ENCODE measurements around the gene JMJD8.
A peak's percentile ranks its signal among the peaks of the same experiment; 100 is the strongest.

JMJD8 gene

GRCh38 chr16:674968-675883, 8.9 kb downstream of the JMJD8 start, which contains the start of gene RHBDL1:
Gene RHBDL1, plus strand, starts transcription at chr16:675671. Its CDS starts 120 bp downstream, at chr16:675791.
- DNase-seq, result no peak

GRCh38 chr16:674214-674881, 9.8 kb downstream of the JMJD8 start:
- DNase-seq, result no peak

GRCh38 chr16:673399-673991, 10.6 kb downstream of the JMJD8 start:
- DNase-seq, result no peak

GRCh38 chr16:672851-673250, 11.3 kb downstream of the JMJD8 start:
- no peak for DNase-seq

GRCh38 chr16:672371-672770, 11.8 kb downstream of the JMJD8 start:
- DNase-seq, result no peak

- no peak for DNase-seq
These were observed 12.6 kb downstream of the JMJD8 start for GRCh38 chr16:671353-672131.

GRCh38 chr16:670485-671352, 13.4 kb downstream of the JMJD8 start:
- DNase-seq, result no peak

GRCh38 chr16:669666-670065, 14.5 kb downstream of the JMJD8 start:
- no peak for DNase-seq

GRCh38 chr16:668519-669171, 15.5 kb downstream of the JMJD8 start:
- DNase-seq, result no peak

- peak; percentile 88 to 95 for DNase-seq
These were observed 16.2 kb downstream of the JMJD8 start, which contains the start of gene RHOT2 for GRCh38 chr16:667780-668518. Gene RHOT2, plus strand, starts transcription at chr16:668132. Its CDS starts 68 bp downstream, at chr16:668200.

GRCh38 chr16:667113-667779, 16.9 kb downstream of the JMJD8 start:
- DNase-seq, result no peak

GRCh38 chr16:666572-666971, 17.6 kb downstream of the JMJD8 start:
- no peak for DNase-seq

- DNase-seq, result no peak
These were observed 21.5 kb downstream of the JMJD8 start for GRCh38 chr16:662597-662996.

- no peak for DNase-seq
These were observed 22.0 kb downstream of the JMJD8 start for GRCh38 chr16:662095-662494.

- DNase-seq, result no peak
These were observed 22.8 kb downstream of the JMJD8 start for GRCh38 chr16:661184-661821.

- peak; percentile 81 to 90 for DNase-seq
These were observed 23.5 kb downstream of the JMJD8 start for GRCh38 chr16:660459-661183.

GRCh38 chr16:660132-660458, 24.0 kb downstream of the JMJD8 start:
- DNase-seq, result no peak

- no peak for DNase-seq
These were observed 24.5 kb downstream of the JMJD8 start for GRCh38 chr16:659618-660017.
